Peyer's patch (tissue), 4 donors: ENCODE results near the gene CPPED1. TPM values are rescaled to one million over a fixed set of nuclear protein-coding genes. Genes with fewer than 3 reads are reported as not detected.

Experiments
- DNase-seq, 3 donors: peaks; one replicate each; pipeline ENCODE4 v3.0.0-alpha.2; 2017 to 2019
- H3K27ac ChIP-seq, 4 donors: fragments of 200-600 bp; sonication (generic); one replicate each; pipeline ENCODE4 v1.5.1; 2016 to 2019
- H3K27me3 ChIP-seq, 2 donors: fragments of 200-600 bp; sonication (generic); one replicate each; pipeline ENCODE4 v1.5.1; 2019
- H3K36me3 ChIP-seq, 3 donors: fragments of 200-600 bp; sonication (generic); one replicate each; pipeline ENCODE4 v1.5.1; 2016 to 2019
- H3K4me1 ChIP-seq, 4 donors: fragments of 200-600 bp; sonication (generic); one replicate each; pipeline ENCODE4 v1.5.1; 2016 to 2019
- H3K4me3 ChIP-seq, 4 donors: fragments of 200-600 bp; sonication (generic); 1 replicate in 3 of 4; 2 replicates in 1 of 4; pipeline ENCODE4 v1.5.1; 2016 to 2019; ENCODE audit warnings: mild to moderate bottlenecking in 1 of 4
- H3K9me3 ChIP-seq, 4 donors: fragments of 200-600 bp; sonication (generic); one replicate each; pipeline ENCODE4 v1.5.1; 2016 to 2019; ENCODE audit warnings: mild to moderate bottlenecking in 1 of 4
- POLR2A ChIP-seq, 2 donors: fragments of 450-650 bp; IDR thresholded peaks; one replicate each; pipeline ENCODE4 v1.5.1; 2017; ENCODE audit warnings: antibody characterized with exemption in 2 of 2, mild to moderate bottlenecking in 2 of 2, moderate library complexity in 2 of 2
- total RNA-seq, 4 donors: library from RNA; depleted of rRNA; stranded (reverse); fragments of >200 nt; gene quantifications; one replicate each; pipeline ENCODE4 v1.1.0, GENCODE V29; 2016
- TF ChIP-seq, protein P1 (sequence below), 6 experiments: fragments of 450-650 bp in 4 of 6; fragments of 200-600 bp in 2 of 6; sonication (generic) in 1 of 6; IDR thresholded peaks; one replicate each; pipeline ENCODE4 v1.5.1; 2017 to 2019; ENCODE audit warnings: antibody characterized with exemption in 6 of 6, mild to moderate bottlenecking in 3 of 6, moderate library complexity in 1 of 6

Gene CPPED1
- total RNA-seq, 4 donors from 2014 or later, result 26.7 to 47.9 (median 36.3) TPM

DNA sequence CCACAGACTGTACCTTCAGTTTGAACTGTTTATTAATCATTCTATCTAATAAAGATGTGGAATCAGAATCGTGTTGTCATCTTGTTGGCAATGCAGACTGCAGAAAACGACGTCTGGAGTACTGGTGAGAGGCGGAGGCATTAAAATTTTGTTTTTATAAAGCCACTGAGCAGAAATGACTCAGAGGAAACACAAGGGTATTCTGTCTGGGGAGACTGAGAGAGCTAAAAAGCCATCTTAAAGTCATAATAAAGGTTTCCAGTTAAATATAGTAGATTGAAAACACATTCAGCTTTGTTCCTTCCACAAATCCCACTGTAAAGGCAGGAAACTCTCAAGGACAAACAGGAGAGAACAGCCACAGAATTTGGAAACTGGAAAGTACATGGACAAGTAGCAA lies 74.2 kb downstream of the CPPED1 start:
- Histone ChIP-seq H3K27ac (no peak overlapping the region), H3K4me3 (no peak overlapping the region), H3K27me3 (no peaks in the 10 kb centered on the region), H3K36me3 (peaks cover 0 to 12% (median 0%) of the 10 kb centered on the region in 3 donors), H3K9me3 (peaks cover 0 to 10% (median 0%) of the 10 kb centered on the region in 4 donors), H3K4me1 (no peaks in the 10 kb centered on the region)
- no peak for TF ChIP-seq POLR2A (IDR thresholded peaks at IDR 0.05)
- TF ChIP-seq, protein P1, sequence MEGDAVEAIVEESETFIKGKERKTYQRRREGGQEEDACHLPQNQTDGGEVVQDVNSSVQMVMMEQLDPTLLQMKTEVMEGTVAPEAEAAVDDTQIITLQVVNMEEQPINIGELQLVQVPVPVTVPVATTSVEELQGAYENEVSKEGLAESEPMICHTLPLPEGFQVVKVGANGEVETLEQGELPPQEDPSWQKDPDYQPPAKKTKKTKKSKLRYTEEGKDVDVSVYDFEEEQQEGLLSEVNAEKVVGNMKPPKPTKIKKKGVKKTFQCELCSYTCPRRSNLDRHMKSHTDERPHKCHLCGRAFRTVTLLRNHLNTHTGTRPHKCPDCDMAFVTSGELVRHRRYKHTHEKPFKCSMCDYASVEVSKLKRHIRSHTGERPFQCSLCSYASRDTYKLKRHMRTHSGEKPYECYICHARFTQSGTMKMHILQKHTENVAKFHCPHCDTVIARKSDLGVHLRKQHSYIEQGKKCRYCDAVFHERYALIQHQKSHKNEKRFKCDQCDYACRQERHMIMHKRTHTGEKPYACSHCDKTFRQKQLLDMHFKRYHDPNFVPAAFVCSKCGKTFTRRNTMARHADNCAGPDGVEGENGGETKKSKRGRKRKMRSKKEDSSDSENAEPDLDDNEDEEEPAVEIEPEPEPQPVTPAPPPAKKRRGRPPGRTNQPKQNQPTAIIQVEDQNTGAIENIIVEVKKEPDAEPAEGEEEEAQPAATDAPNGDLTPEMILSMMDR (IDR thresholded peaks at IDR 0.05), result no peak
- no peak for DNase-seq

DNA sequence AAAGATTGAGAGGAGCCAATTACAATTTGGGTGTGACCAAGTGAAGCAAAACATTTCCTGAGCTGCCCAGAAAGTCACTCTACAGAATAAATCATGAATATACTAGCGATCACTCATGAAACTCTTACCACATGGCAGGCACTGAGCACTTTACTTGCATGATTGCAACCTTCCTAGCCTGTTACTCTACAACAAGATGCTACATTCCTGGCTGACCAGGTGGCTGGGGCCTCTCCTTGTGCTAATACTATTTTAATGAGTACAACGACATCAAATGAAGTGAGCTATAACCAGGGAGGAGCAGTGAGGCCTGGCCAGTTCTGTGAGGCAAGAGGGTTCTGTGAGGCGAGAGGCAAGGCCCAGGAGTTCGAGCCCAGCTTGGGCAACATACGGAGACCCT lies 75.2 kb downstream of the CPPED1 start:
- Histone ChIP-seq H3K27me3 (no peaks in the 10 kb centered on the region), H3K27ac (no peak overlapping the region), H3K4me1 (no peaks in the 10 kb centered on the region), H3K4me3 (no peak overlapping the region), H3K36me3 (peaks cover 0 to 7% (median 0%) of the 10 kb centered on the region in 3 donors), H3K9me3 (peaks cover 0 to 10% (median 0%) of the 10 kb centered on the region in 4 donors)
- TF ChIP-seq POLR2A (IDR thresholded peaks at IDR 0.05), result no peak
- TF ChIP-seq, protein P1 (IDR thresholded peaks at IDR 0.05), result no peak
- no peak for DNase-seq

DNA sequence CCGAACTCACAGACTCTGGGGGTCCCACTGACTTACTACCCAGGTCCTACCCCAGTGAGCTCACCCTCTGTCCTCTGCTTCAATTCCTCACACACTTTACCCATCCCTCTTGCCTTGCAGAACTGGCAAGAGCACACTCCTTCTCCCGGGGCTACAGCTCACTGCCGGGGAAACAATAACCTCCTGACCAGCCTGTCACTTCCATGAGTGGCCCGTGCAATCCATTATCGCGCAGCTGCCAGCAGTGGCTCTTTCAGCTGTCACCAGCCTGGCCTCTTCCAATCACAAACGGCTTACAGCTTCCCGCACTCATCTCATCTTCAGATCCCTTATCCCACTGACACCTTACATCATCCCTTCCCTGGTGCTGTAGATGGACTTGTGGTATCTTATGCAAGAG lies 79.5 kb downstream of the CPPED1 start:
- Histone ChIP-seq H3K27ac (no peak overlapping the region), H3K27me3 (no peaks in the 10 kb centered on the region), H3K9me3 (no peaks in the 10 kb centered on the region), H3K4me3 (no peak overlapping the region), H3K36me3 (no peaks in the 10 kb centered on the region), H3K4me1 (no peaks in the 10 kb centered on the region)
- TF ChIP-seq, protein P1 (IDR thresholded peaks at IDR 0.05), result no peak
- TF ChIP-seq POLR2A (IDR thresholded peaks at IDR 0.05), result no peak
- DNase-seq, result no peak

DNA sequence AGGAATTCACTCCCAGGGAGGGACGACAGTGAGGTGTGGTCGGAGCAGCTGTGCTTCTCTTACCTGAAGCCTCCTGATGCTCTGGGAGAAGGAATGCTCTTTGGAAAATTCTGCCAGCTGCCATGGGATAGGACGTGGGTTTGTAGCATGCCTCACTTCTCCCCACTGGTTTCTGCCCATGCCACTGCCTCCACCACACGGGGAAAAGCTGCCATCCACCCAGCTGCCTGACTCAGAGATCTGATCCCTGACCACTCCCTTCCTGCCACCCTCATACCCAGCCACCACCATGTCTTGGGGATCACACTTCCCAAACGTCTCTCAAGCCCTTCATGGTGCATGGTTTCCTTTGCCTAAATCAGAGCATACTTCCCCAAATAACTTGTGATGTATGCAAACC lies 80.0 kb downstream of the CPPED1 start:
- no peak overlapping the region for H3K27ac ChIP-seq
- TF ChIP-seq, protein P1 (IDR thresholded peaks at IDR 0.05), result no peak
- TF ChIP-seq POLR2A (IDR thresholded peaks at IDR 0.05), result no peak
- no peaks in the 10 kb centered on the region for H3K27me3 ChIP-seq
- no peaks in the 10 kb centered on the region for H3K36me3 ChIP-seq
- DNase-seq, result no peak
- no peak overlapping the region for H3K4me3 ChIP-seq
- H3K4me1 ChIP-seq, result no peaks in the 10 kb centered on the region
- H3K9me3 ChIP-seq, result no peaks in the 10 kb centered on the region

DNA sequence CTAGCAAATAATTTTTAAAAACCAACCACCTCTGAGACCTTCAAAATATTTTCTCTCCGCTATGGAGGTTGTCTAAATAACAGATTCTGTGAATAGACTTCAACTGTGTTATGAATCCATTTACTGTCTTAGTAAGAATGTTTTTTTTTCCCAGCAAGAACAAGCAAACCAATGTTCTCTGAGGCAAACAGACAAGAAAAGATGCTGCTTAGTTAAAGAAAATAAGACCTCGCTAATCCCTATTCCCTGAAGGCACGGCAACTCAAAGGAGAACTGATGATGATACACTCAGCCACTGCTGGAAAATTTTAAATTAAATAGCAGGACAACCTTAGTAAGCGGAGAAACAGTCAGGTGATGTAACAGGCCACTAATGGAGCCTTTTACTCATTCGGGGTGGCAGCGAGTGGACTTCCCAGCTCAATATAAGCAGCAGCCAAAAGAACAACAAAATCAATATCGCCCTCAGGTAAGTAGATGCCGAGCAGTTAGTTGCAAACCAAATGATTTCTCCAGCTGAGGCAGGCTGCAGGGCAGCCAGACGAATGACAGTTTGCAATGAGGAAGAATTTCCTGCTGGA lies 81.8 kb downstream of the CPPED1 start:
- H3K27ac ChIP-seq, result no peak overlapping the region
- H3K36me3 ChIP-seq, result no peaks in the 10 kb centered on the region
- TF ChIP-seq, protein P1 (IDR thresholded peaks at IDR 0.05), result no peak
- no peak for TF ChIP-seq POLR2A (IDR thresholded peaks at IDR 0.05)
- no peaks in the 10 kb centered on the region for H3K9me3 ChIP-seq
- no peaks in the 10 kb centered on the region for H3K4me1 ChIP-seq
- DNase-seq, result no peak
- no peaks in the 10 kb centered on the region for H3K27me3 ChIP-seq
- no peak overlapping the region for H3K4me3 ChIP-seq

DNA sequence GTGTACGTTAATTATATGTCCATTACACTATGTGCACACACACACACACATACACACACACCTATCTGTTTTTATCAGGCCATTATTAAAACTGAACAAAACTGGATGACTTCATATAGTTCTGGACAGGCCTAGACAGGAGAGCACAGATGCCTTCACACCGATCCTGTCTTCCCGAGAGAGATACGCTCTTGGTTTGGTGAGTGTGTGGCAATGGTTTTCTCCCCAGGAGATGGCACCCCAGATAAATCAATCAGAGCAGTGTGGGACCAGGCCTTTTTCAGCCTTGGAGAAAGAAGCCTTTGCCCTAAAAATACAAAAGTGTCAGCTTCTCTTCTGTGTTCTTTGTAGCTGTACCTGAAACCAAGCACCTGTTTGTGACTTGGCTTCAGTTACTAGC lies 83.7 kb downstream of the CPPED1 start:
- H3K27ac ChIP-seq, result no peak overlapping the region
- H3K9me3 ChIP-seq, result no peaks in the 10 kb centered on the region
- no peaks in the 10 kb centered on the region for H3K27me3 ChIP-seq
- H3K4me1 ChIP-seq, result no peaks in the 10 kb centered on the region
- no peaks in the 10 kb centered on the region for H3K36me3 ChIP-seq
- no peak for DNase-seq
- no peak for TF ChIP-seq POLR2A (IDR thresholded peaks at IDR 0.05)
- TF ChIP-seq, protein P1 (IDR thresholded peaks at IDR 0.05), result no peak
- H3K4me3 ChIP-seq, result no peak overlapping the region
